ENCODE data around the gene NR1D1. TPM values are rescaled to one million over a fixed set of nuclear protein-coding genes. Genes with fewer than 3 reads are reported as not detected.
A peak's percentile ranks its signal among the peaks of the same experiment; 100 is the strongest.

Gene NR1D1
- polyA plus RNA-seq, 4 donors: 3.5 to 4.4 (median 4.1) TPM

DNA sequence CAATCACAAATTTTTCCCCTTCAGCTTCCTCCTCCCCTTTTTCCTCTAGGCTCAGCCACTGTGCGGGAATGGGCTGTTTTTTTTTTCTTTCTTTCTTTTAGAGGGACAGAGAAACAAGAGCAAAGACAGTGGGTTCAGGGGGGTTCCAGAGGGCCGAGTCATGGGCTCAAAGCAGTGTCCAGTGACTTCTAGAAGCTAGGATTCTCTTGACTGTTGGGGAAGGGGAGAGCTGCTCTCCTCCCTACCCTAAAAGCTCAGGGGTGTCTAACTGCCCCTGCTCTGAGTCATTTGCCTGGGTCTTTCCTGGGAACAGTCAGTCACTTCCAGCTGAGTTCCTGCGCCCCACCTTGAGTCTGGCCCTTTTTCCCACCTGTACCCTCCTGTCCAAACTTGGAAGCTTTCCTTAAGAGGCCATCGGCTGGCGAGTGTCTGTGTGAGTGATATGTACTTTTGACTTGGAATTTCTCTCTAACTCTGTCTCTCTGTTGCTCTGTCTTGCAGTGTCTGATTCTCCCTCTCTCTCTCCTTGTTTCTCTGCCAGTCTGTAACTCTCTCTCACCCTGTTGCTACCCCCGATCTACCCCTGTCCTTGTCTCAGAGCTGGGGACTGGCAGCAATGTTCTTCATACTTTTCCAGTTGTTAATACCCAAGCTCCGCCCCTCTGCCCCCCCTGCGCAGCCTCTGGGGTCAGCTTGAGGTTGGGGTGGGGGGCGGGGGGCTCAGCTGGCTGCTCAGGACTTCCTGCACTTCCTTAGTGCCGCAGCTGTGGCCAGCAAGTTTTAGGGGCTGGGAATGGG, 35.2 kb downstream of the NR1D1 start:
- DNase-seq (ENCODE audit: low read depth in 4 of 4, low spot score in 3 of 4): no peak

DNA sequence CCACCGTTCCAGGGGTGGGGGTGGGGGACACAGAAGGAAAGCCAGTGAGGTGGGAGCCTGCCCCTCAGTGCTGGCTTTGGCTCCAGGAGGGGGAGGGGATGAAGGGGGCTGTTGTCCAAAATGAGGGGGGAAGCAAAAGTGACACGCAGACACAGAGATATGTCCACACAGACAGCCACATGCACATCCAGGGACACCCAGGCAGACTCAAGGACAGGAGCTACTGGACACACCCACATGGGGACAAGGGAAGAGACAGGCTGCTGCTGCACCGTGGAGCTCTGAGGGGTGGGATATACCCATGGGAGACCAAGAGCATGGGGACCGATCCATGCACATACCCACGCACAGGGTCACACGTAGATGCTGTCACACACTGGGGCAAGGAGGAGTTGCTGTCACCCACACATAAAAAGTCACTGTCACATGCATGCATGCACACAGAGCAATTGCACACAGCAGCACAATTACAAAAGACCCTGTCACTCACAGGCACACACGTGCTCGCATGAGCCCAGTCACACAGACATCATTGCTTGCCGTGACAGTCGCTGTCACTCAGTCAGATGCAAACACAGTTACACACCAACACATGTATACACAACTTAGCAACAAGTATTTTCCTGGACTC, 36.4 kb downstream of the NR1D1 start:
- no peak for DNase-seq (ENCODE audit: low read depth in 4 of 4, low spot score in 3 of 4)

DNA sequence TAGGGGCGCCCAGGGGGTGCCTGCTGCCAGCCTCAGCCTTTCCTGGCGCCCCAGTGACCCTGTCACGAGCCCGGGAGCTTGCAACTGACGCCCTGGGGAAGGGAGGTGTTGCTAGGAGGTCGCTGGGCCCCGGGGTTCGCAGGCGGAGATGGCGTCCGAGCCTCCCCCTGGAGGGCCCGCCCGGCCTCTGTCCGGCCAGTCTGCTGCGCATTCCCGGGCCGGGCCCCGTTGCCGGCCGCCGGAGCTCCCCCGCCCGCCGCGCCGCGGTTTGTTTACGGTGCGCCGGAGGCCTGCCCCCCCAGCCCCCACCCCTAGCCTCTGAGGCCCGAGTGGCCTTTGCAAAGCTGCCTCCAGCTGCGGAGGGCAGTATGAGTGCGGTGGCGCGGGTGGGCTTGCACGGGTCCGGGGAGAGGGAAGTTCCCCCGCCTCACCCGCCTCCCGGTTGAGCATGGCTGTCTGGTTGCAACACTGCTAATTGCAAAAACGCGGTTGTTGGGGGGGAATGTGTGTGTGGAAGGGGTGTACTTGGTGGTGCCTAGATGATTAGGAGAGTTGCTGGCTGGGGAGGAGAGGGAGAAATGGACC, 37.1 kb downstream of the NR1D1 start:
- DNase-seq (ENCODE audit: low read depth in 4 of 4, low spot score in 3 of 4): peak in 1 of 4 donors; percentile 21

DNA sequence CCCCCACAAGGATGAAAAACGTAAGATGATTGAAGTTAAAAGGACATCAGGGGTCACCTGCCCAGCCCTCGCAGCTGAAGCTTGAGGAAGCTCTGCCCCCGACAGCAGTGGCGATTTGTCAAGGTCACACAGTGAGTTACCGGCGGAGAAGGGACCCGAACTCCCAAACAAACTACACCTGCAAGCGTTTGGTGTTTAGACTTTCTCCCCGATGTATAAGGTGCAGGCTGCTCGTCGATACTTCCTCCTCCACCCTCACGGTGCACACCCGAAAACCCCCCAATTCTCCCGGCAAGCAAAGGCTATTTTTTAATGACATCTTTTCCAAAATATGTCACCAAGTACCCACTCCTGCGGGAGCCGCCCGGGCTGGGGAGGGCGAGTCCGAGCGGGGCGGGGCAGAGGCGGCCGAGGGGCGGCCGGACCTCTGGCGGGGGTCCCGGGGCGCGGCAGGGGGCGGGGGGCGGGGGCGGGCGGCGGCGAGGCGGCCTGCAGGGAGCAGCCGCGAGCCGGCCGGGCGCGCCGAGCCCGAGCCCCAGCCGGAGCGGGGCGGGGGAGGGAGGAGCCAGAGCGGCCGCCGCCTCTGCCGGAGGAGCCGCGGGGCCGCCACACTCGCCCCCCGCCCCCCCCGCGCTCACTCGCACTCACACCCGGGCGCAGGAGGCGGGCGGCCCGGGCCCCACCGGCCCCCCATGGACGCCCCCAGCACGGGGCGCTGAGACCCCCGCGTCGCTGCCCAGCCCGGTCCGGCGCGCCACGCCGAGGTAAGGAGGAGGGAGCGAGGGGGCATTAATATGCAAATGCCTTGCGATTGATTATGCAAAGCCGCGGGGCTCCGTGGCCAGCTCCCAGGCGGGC, 37.8 kb downstream of the NR1D1 start, which contains the start of gene THRA:
THRA (plus strand) TSS at position 637 of the 858 bp plus-strand sequence. CDS start 11,524 bp downstream, outside the sequence.
- DNase-seq (ENCODE audit: low read depth in 4 of 4, low spot score in 3 of 4): no peak

DNA sequence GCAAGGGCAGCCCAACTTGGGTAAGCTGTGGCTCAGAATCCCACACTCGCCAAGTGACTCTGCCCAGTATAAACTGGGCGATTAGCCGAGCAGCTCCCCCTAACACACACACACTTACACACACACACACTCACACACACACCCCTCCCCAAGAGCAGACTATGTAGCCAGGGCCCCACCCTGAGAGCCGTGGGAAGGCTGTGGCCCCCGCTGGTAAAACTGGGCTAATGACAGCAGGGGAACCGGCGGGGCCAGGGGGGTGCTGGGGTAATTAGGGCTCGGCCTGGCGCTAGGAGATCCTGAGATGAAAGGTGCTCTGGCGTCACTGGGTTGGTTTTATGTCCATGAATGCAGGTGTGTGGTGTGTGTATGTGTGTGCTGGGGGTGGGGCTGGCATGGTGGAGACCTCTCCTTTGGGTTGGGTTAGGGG, 38.8 kb downstream of the NR1D1 start:
- DNase-seq (ENCODE audit: low read depth in 4 of 4, low spot score in 3 of 4): no peak

DNA sequence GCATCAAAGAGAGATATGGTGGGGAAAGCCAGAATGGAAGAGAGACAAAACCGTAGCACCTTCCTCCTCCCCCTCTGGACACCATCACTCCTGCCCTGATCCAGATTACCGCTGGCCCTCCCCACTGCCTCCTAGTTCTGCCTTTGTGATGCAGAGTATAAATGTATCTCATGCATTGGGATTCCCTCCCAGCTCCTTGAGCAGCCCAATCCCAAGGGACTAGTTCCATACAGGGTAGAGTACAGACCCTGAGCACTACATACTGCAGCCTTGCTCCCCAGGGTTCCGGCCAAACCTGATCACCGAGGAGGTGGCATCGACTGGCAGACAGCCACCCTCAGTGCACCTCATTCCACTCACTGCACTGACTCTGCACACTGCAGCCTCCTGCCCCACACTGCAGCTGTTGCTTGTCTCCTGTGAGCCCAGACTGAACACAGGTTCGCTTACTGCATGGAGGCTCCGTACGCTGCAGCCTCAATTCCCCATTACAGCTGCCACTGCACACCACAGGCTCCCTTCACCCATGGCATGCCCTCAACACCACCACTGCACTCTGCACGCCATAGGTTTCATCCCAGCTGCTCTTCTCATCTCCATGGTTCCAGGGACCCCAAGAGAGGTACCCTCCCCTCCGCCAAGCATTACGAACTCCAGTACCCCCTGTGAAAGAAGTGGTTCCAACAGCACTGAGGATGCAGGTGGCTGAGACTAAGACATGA, 39.3 kb downstream of the NR1D1 start:
- DNase-seq (ENCODE audit: low read depth in 4 of 4, low spot score in 3 of 4): no peak

DNA sequence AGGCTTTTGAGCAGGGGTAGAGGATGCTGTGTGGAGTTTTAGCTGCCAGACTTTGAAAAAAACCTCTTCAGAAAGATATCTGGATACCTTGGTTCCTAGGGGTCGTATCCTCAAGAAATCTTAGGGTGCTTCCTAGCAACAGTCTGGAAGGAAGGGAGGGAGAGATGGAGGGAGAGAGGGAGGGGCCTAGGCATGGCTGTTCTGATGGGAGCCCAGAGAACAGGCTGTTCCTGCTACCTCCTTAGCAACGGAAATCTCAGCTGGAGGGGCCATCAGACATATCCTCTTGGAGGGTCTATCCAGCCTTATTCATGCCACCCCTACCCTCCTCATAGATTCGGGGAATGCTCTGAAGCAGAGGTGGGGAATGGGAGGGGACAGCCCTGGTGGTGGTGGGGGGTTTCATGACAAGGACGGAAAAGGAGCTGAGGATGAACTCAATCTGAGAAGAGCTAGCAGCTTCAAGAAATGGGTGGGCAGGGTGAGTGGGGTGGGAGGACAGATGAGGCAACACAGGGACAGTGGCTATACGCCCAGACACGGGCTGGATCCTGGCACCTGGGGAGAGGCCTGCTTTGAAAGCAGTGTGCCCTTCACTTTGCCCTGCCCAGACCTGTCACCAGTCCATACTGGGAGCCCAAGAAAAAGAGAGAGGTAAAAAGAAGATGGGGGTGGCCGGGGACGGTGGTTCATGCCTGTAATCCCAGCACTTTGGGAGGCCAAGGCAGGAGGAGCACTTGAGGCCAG, 40.5 kb downstream of the NR1D1 start:
- DNase-seq (ENCODE audit: low read depth in 4 of 4, low spot score in 3 of 4): no peak

DNA sequence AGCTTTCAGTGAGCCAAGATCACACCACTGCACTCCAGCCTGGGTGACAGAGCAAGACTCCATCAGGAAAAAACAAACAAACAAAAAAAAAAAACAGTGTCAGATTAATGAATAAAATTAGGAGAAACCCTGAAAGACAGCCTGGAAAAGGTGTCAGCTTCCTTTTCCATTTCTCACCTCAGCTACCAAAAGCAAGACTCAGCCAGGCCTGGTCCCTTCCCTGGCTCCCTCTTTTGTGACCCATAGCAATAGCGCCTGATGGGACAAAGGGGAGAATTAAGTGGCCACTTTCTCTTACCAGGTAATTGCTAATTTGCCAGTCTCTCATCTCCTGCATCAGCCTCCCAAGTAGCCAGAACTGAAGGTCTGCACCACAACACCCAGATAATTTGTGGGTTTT, 41.5 kb downstream of the NR1D1 start:
- DNase-seq (ENCODE audit: low read depth in 4 of 4, low spot score in 3 of 4): no peak

DNA sequence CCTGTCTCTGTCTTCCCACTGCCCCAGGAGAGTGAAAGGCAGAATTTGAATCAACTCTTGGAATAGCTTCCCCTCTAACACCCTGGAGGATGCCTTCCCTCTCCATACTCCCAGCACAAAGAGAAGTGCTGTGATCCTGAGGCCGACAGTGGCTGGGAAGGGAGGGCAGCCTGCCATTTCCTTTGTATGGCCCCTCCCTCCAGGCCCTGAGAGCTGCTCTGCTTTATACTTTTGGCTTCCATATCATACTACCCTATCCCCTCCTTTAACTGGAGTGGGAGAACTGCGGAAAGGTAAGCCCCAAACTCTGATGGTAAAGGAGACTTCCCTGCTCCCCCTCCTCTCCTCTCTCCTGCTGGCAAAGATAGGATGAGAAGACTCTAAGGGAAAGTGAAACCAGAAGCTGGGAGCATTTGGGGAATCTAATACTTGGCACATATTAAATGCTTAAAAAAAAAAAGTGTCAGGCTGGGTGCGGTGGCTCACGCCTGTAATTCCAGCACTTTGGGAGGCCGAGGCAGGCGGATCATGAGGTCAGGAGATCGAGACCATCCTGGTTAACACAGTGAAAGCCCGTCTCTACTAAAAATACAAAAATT, 42.1 kb downstream of the NR1D1 start:
- DNase-seq (ENCODE audit: low read depth in 4 of 4, low spot score in 3 of 4): no peak

DNA sequence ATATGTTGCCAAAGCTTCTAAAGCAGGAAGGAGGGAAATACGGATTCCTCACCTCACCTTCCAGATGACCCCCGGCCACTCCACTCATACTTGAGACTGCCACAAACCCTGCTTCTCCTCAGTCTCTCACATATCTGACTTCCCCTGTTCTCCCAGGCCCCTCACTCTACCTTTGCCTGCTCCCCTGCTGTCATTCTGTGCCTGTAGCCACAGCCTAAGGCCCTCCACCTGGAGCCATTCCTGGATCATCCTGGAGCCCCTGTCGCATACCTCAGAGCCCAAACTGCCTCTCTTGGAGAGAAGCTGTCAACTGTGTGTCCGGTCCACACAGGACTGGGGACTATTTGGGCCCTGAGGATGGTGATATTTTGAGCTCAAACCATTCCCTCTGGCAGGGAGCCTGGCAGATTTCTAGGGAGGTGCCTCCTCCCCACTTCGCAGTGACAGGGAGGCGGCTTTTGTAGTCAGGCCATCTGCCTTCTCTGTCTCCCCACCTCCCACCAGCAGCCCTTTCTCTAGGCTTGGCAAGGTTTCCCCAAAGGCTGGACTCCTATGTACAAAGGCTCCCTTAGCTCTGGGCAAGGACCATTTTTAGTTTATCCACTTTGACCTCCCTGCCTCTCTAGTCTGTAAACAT, 43.9 kb downstream of the NR1D1 start:
- no peak for DNase-seq (ENCODE audit: low read depth in 4 of 4, low spot score in 3 of 4)

Other genes starting within 250 kb of the NR1D1 start
- gene IKZF3, start 236.3 kb downstream of the NR1D1 start, polyA plus RNA-seq (ENCODE audit: insufficient read length in 4 of 4): under 1 TPM; 0.17 to 0.30 (median 0.22) TPM
- under 1 TPM in 1 of 4 donors, not detected in 3; 0.04 TPM for gene ZPBP2, start 232.4 kb downstream of the NR1D1 start, polyA plus RNA-seq (ENCODE audit: insufficient read length in 4 of 4)
- 10 to 100 TPM; 10.2 to 22.1 (median 11.2) TPM for gene GSDMB, start 182.0 kb downstream of the NR1D1 start, polyA plus RNA-seq (ENCODE audit: insufficient read length in 4 of 4)
- gene ORMDL3, start 173.0 kb downstream of the NR1D1 start, polyA plus RNA-seq (ENCODE audit: insufficient read length in 4 of 4): 100 to 1,000 TPM in 1 of 4 donors, 10 to 100 TPM in 3; 92.5 to 110 (median 98.6) TPM
- gene LRRC3C, start 172.9 kb downstream of the NR1D1 start, polyA plus RNA-seq (ENCODE audit: insufficient read length in 4 of 4): under 1 TPM in 1 of 4 donors, not detected in 3; 0.17 TPM
- 1 to 10 TPM in 3 of 4 donors, under 1 TPM in 1; 0.59 to 4.7 (median 2.4) TPM for gene GSDMA, start 137.6 kb downstream of the NR1D1 start, polyA plus RNA-seq (ENCODE audit: insufficient read length in 4 of 4)
- gene PSMD3, start 119.8 kb downstream of the NR1D1 start, polyA plus RNA-seq (ENCODE audit: insufficient read length in 4 of 4): 100 to 1,000 TPM; 108 to 128 (median 115) TPM
- gene CSF3, start 85.1 kb downstream of the NR1D1 start, polyA plus RNA-seq (ENCODE audit: insufficient read length in 4 of 4): not detected
- 100 to 1,000 TPM in 3 of 4 donors, 10 to 100 TPM in 1; 96.1 to 106 (median 103) TPM for gene MED24, start 46.2 kb downstream of the NR1D1 start, polyA plus RNA-seq (ENCODE audit: insufficient read length in 4 of 4)
- gene THRA, start 37.6 kb downstream of the NR1D1 start, polyA plus RNA-seq (ENCODE audit: insufficient read length in 4 of 4): 10 to 100 TPM; 51.1 to 56.7 (median 55.3) TPM
- gene MSL1, start 21.4 kb upstream of the NR1D1 start, polyA plus RNA-seq (ENCODE audit: insufficient read length in 4 of 4): 100 to 1,000 TPM; 137 to 189 (median 172) TPM
- 100 to 1,000 TPM in 3 of 4 donors, 10 to 100 TPM in 1; 94.8 to 113 (median 102) TPM for gene CASC3, start 39.9 kb upstream of the NR1D1 start, polyA plus RNA-seq (ENCODE audit: insufficient read length in 4 of 4)
- 10 to 100 TPM in 2 of 4 donors, 1 to 10 TPM in 2; 6.6 to 10.5 (median 9.6) TPM for gene RAPGEFL1, start 76.9 kb upstream of the NR1D1 start, polyA plus RNA-seq (ENCODE audit: insufficient read length in 4 of 4)
- 10 to 100 TPM; 29.4 to 32.0 (median 31.8) TPM for gene WIPF2, start 118.7 kb upstream of the NR1D1 start, polyA plus RNA-seq (ENCODE audit: insufficient read length in 4 of 4)
- 10 to 100 TPM; 21.9 to 24.5 (median 24.3) TPM for gene CDC6, start 187.3 kb upstream of the NR1D1 start, polyA plus RNA-seq (ENCODE audit: insufficient read length in 4 of 4)
- gene RARA, start 208.6 kb upstream of the NR1D1 start, polyA plus RNA-seq (ENCODE audit: insufficient read length in 4 of 4): 10 to 100 TPM; 36.1 to 39.1 (median 38.5) TPM

Data from right renal pelvis (tissue), 4 donors.